SK-N-SH (cell line): ENCODE results near the gene TEAD1. TPM values are rescaled to one million over a fixed set of nuclear protein-coding genes. Genes with fewer than 3 reads are reported as not detected.
A peak's percentile ranks its signal among the peaks of the same experiment; 100 is the strongest.

ENCODE experiments used
- CHD2 ChIP-seq: fragments of 150-350 bp; IDR thresholded peaks from 2 replicates; pipeline ENCODE4 v1.6.1; 2018; ENCODE audit warnings: low read length; ENCODE audit not compliant: partially characterized antibody
- EZH2phosphoT487 ChIP-seq: fragments of 200-600 bp; sonication (generic); IDR thresholded peaks from 2 replicates; pipeline ENCODE4 v1.6.1; 2017; ENCODE audit warnings: low read depth, mixed run types, mild to moderate bottlenecking, antibody characterized with exemption, moderate library complexity, borderline replicate concordance
- FOSL2 ChIP-seq: IDR thresholded peaks from 2 replicates; pipeline ENCODE4 v1.4.0; 2012; ENCODE audit warnings: low read depth, mild to moderate bottlenecking, moderate library complexity, borderline replicate concordance
- FOXJ3 ChIP-seq: sonication (generic); formaldehyde crosslinking; IDR thresholded peaks from 2 replicates; pipeline ENCODE4 v1.5.1; 2020; ENCODE audit warnings: mild to moderate bottlenecking, missing genetic modification reagents
- FOXM1 ChIP-seq: IDR thresholded peaks from 2 replicates; pipeline ENCODE4 v1.4.0; 2012; ENCODE audit warnings: low read depth, mild to moderate bottlenecking
- GABPA ChIP-seq: IDR thresholded peaks from 2 replicates; pipeline ENCODE4 v1.4.0; 2012; ENCODE audit warnings: low read depth, mild to moderate bottlenecking
- IRF3 ChIP-seq: fragments of 150-350 bp; IDR thresholded peaks from 2 replicates; pipeline ENCODE4 v1.6.1; 2016; ENCODE audit warnings: mild to moderate bottlenecking, low read depth, low read length
- JUND ChIP-seq: IDR thresholded peaks from 2 replicates; pipeline ENCODE4 v1.4.0; 2012
- MAX ChIP-seq: IDR thresholded peaks from 2 replicates; pipeline ENCODE4 v1.4.0; 2012; ENCODE audit warnings: low read depth
- MEF2A ChIP-seq: IDR thresholded peaks from 2 replicates; pipeline ENCODE4 v1.4.0; 2012; ENCODE audit warnings: low read depth, borderline replicate concordance
- MXI1 ChIP-seq: IDR thresholded peaks from 2 replicates; pipeline ENCODE4 v1.6.1; 2012; ENCODE audit warnings: mild to moderate bottlenecking, low read depth, low read length, improper control_type of control experiment
- NFIC ChIP-seq: IDR thresholded peaks from 2 replicates; pipeline ENCODE4 v1.4.0; 2012; ENCODE audit warnings: borderline replicate concordance
- NRF1 ChIP-seq: IDR thresholded peaks from 2 replicates; pipeline ENCODE4 v1.6.1; 2012; ENCODE audit warnings: low read depth, mild to moderate bottlenecking, low read length
- PBX3 ChIP-seq: IDR thresholded peaks from 2 replicates; pipeline ENCODE4; 2012
- POLR2AphosphoS5 ChIP-seq: IDR thresholded peaks from 2 replicates; pipeline ENCODE4 v1.6.1; 2012; ENCODE audit warnings: low read depth, low read length
- RCOR1 ChIP-seq: fragments of 150-350 bp; IDR thresholded peaks from 2 replicates; pipeline ENCODE4 v1.6.1; 2017; ENCODE audit warnings: antibody characterized with exemption, low read length
- RFX5 ChIP-seq: IDR thresholded peaks from 2 replicates; pipeline ENCODE4 v1.6.1; 2012; ENCODE audit warnings: mild to moderate bottlenecking, improper control_type of control experiment, low read length
- RXRA ChIP-seq: IDR thresholded peaks from 2 replicates; pipeline ENCODE4 v1.4.0; 2012; ENCODE audit warnings: low read depth, mild to moderate bottlenecking, borderline replicate concordance
- SMC3 ChIP-seq: IDR thresholded peaks from 2 replicates; pipeline ENCODE4 v1.6.1; 2012; ENCODE audit warnings: low read depth, low read length, improper control_type of control experiment
- TAF1 ChIP-seq: IDR thresholded peaks from 2 replicates; pipeline ENCODE4 v1.6.1; 2012; ENCODE audit warnings: low read depth, mild to moderate bottlenecking, low read length, moderate library complexity, borderline replicate concordance
- TCF12 ChIP-seq: IDR thresholded peaks from 2 replicates; pipeline ENCODE4 v1.4.0; 2012
- USF1 ChIP-seq: IDR thresholded peaks from 2 replicates; pipeline ENCODE4 v1.4.0; 2012; ENCODE audit warnings: low read depth, borderline replicate concordance
- USF2 ChIP-seq: fragments of 150-350 bp; IDR thresholded peaks from 2 replicates; pipeline ENCODE4 v1.6.1; 2017; ENCODE audit warnings: antibody characterized with exemption, low read length, low read depth, borderline replicate concordance
- ZBTB33 ChIP-seq: IDR thresholded peaks from 2 replicates; pipeline ENCODE4 v1.4.0; 2012; ENCODE audit warnings: low read depth, borderline replicate concordance
- polyA plus RNA-seq, 3 experiments: library from polyadenylated mRNA; depleted of rRNA; stranded (reverse); fragments of >200 nt; gene quantifications; 2 replicates each; pipeline ENCODE4 v1.2.3, GENCODE V29; 2012

Gene TEAD1
- polyA plus RNA-seq, 1 of the 3 experiments (the other 2 are of a cell fraction) = 31.2 TPM

- TF ChIP-seq USF1 (no peak), USF2 (no peak), TAF1 (no peak), PBX3 (peak; percentile 40), MEF2A (no peak), JUND (peak; percentile 47; the same call in 1 of the 2 replicates), RFX5 (no peak), GABPA (no peak), RXRA (peak; percentile 60; the same call in 1 of the 2 replicates), CHD2 (no peak), MXI1 (no peak), FOSL2 (no peak), EZH2phosphoT487 (no peak), MAX (no peak), ZBTB33 (no peak), NRF1 (no peak), FOXM1 (no peak), FOXJ3 (CRISPR knock-in tag) (no peak), RCOR1 (no peak), NFIC (no peak), POLR2AphosphoS5 (no peak; the same call in 1 of the 2 replicates), SMC3 (no peak), TCF12 (peak; percentile 74), IRF3 (no peak)
Observed at GRCh38 chr11:12824281-12825041, 150.2 kb downstream of the TEAD1 start (continued).
